HEK293 (cell line): ENCODE results near the gene SLC35F5.

ENCODE experiments used
- CTCF ChIA-PET: fragments of 350-600 bp; formaldehyde crosslinking; extraction: SDS; loops from one replicate; lab custom pipeline; 2021; ENCODE audit warnings: antibody characterized with exemption; lab: Yijun Ruan, JAX
- POLR2A ChIA-PET: fragments of 300-600 bp; formaldehyde crosslinking; extraction: SDS; loops from one replicate; lab custom pipeline; 2020; ENCODE audit warnings: antibody characterized with exemption, inconsistent platforms; lab: Yijun Ruan, JAX
- H3K27ac ChIP-seq: fragments of 200-500 bp; sonication (Bioruptor generic); 2 replicates; pipeline ENCODE4 v1.5.1; 2014; ENCODE audit warnings: low read depth, low read length, control low read depth, inconsistent platforms; ENCODE audit errors: extremely low read depth
- H3K36me3 ChIP-seq, 2 experiments: fragments of 200-500 bp in 1 of 2; sonication (Bioruptor generic) in 1 of 2; 1 replicate in 1 of 2; 2 replicates in 1 of 2; pipeline ENCODE4 v1.5.1; 2014 to 2017; ENCODE audit warnings: inconsistent platforms in 2 of 2, low read length in 2 of 2; ENCODE audit not compliant: control insufficient read depth in 2 of 2, insufficient read depth in 1 of 2
- H3K4me1 ChIP-seq: fragments of 200-500 bp; sonication (Bioruptor generic); 2 replicates; pipeline ENCODE4 v1.5.1; 2014; ENCODE audit warnings: mild to moderate bottlenecking, low read length, inconsistent platforms; ENCODE audit not compliant: control insufficient read depth, insufficient read depth
- H3K4me3 ChIP-seq: 2 replicates; pipeline ENCODE4 v1.5.1; 2011; ENCODE audit warnings: low read depth, mild to moderate bottlenecking, control low read depth, low read length, moderate library complexity
- H3K9me3 ChIP-seq: fragments of 200-500 bp; sonication (Bioruptor generic); 2 replicates; pipeline ENCODE4 v1.5.1; 2014; ENCODE audit warnings: low read depth, low read length, inconsistent platforms; ENCODE audit not compliant: control insufficient read depth, insufficient read depth
- ZBTB20 ChIP-seq: fragments of 450-650 bp; formaldehyde crosslinking; IDR thresholded peaks from 2 replicates; pipeline ENCODE4 v1.5.1; 2016; ENCODE audit warnings: missing biosample characterization, missing genetic modification characterization
- ZBTB48 ChIP-seq: fragments of 450-650 bp; formaldehyde crosslinking; IDR thresholded peaks from 2 replicates; pipeline ENCODE4 v1.5.1; 2016; ENCODE audit warnings: missing biosample characterization, missing genetic modification characterization
- ZNF132 ChIP-seq: fragments of 450-650 bp; formaldehyde crosslinking; IDR thresholded peaks from 2 replicates; pipeline ENCODE4 v1.5.1; 2017; ENCODE audit warnings: missing biosample characterization, missing genetic modification characterization, borderline replicate concordance
- ZNF174 ChIP-seq: fragments of 450-650 bp; formaldehyde crosslinking; IDR thresholded peaks from 2 replicates; pipeline ENCODE4 v1.5.0; 2017; ENCODE audit warnings: missing biosample characterization, mild to moderate bottlenecking, missing genetic modification characterization
- ZNF175 ChIP-seq: fragments of 450-650 bp; formaldehyde crosslinking; IDR thresholded peaks from 2 replicates; pipeline ENCODE4 v1.5.1; 2016; ENCODE audit warnings: missing biosample characterization, missing genetic modification characterization
- ZNF24 ChIP-seq: fragments of 450-650 bp; formaldehyde crosslinking; IDR thresholded peaks from 2 replicates; pipeline ENCODE4 v1.5.1; 2016; ENCODE audit warnings: missing biosample characterization, missing genetic modification characterization
- ZNF433 ChIP-seq: fragments of 450-650 bp; formaldehyde crosslinking; IDR thresholded peaks from 2 replicates; pipeline ENCODE4 v1.5.1; 2016; ENCODE audit warnings: missing biosample characterization, missing genetic modification characterization, low read depth
- ZNF548 ChIP-seq: fragments of 450-650 bp; formaldehyde crosslinking; IDR thresholded peaks from 2 replicates; pipeline ENCODE4 v1.5.1; 2016; ENCODE audit warnings: missing biosample characterization, missing genetic modification characterization
- ZNF549 ChIP-seq: fragments of 450-650 bp; IDR thresholded peaks from 2 replicates; pipeline ENCODE4 v1.5.1; 2018; ENCODE audit warnings: missing biosample characterization, missing genetic modification characterization, mild to moderate bottlenecking, inconsistent platforms, moderate library complexity
- ZNF561 ChIP-seq: fragments of 450-650 bp; IDR thresholded peaks from 2 replicates; pipeline ENCODE4 v1.5.1; 2018; ENCODE audit warnings: missing biosample characterization, missing genetic modification characterization, borderline replicate concordance
- ZNF792 ChIP-seq: fragments of 450-650 bp; formaldehyde crosslinking; IDR thresholded peaks from 2 replicates; pipeline ENCODE4 v1.5.1; 2016; ENCODE audit warnings: missing biosample characterization, missing genetic modification characterization
- ZNF830 ChIP-seq: fragments of 450-650 bp; IDR thresholded peaks from 2 replicates; pipeline ENCODE4 v1.5.0; 2018; ENCODE audit warnings: missing biosample characterization, missing genetic modification characterization, low read depth, mild to moderate bottlenecking, moderate library complexity
- TF ChIP-seq, protein P1 (sequence below): fragments of 450-650 bp; formaldehyde crosslinking; IDR thresholded peaks from 2 replicates; pipeline ENCODE4 v1.5.1; 2016; ENCODE audit warnings: missing biosample characterization, missing genetic modification characterization
- TF ChIP-seq, protein P2 (sequence below): fragments of 450-650 bp; formaldehyde crosslinking; IDR thresholded peaks from 2 replicates; pipeline ENCODE4 v1.5.1; 2016; ENCODE audit warnings: missing biosample characterization, missing genetic modification characterization
- TF ChIP-seq, protein P3 (sequence below): fragments of 450-650 bp; formaldehyde crosslinking; IDR thresholded peaks from 2 replicates; pipeline ENCODE4 v1.5.1; 2016; ENCODE audit warnings: missing biosample characterization, missing genetic modification characterization
- TF ChIP-seq, protein P4 (sequence below): fragments of 450-650 bp; formaldehyde crosslinking; IDR thresholded peaks from 2 replicates; pipeline ENCODE4 v1.5.0; 2017; ENCODE audit warnings: missing biosample characterization, missing genetic modification characterization, borderline replicate concordance
- TF ChIP-seq, protein P5 (sequence below): fragments of 450-650 bp; formaldehyde crosslinking; IDR thresholded peaks from 2 replicates; pipeline ENCODE4 v1.5.1; 2017; ENCODE audit warnings: missing biosample characterization, missing genetic modification characterization
- TF ChIP-seq, protein P6 (sequence below): fragments of 450-650 bp; formaldehyde crosslinking; IDR thresholded peaks from 2 replicates; pipeline ENCODE4 v1.5.1; 2016; ENCODE audit warnings: missing biosample characterization, missing genetic modification characterization

The SLC35F5 gene

DNA sequence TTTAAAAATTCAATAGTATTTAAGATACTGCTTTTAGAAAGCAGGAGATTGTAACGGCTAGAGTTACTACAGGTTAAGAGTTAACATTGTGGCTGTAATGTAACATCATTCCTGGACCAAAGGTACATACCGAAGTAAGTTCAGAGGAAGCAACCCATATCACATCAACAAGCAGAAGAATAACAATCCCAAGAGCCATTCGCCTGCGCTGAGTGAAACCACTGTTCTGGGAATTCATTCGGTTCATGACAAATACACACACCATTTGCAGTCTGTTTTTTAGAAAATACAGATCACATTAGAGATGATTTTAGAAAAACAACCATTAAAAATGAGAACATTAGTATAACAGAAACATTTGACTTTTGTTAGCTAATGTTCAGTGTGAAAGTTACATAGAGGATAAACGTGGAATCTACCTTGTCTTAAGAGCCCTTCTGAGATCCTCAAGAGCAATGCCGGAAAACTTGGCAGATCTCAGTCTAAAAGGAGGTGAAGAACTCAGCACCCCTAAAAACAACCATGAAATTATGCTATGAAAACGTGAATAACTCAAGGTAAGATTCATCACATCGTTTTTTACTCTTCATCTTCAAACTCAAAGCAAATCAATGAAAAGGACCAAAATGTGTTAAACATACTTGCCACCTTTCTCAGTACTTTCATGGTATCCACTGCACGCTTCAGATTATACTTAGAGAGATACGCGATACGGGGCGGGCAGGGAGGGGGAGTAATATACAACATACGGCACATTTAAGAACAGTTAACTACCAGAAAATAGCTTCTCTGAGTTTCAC, 1.2 kb downstream of the SLC35F5 start:
- peak overlapping the region; percentile 98 for H3K4me3 ChIP-seq
- H3K4me1 ChIP-seq, result peaks cover 3% of the 10 kb centered on the region
- ChIA-PET CTCF (interaction anchor here (1.2 kb wide), 1 partner anchor 99 kb away, joined by 3 read pairs; no protein-coding TSS in a partner anchor), POLR2A (interaction anchor here (0.9 to 2.1 kb wide), 4 partner anchors 8 to 138 kb away, joined by 3 to 19 read pairs (median 8); partner anchors contain the start of gene ACTR3)
- peaks cover 16 to 26% of the 10 kb centered on the region in 2 experiments for H3K36me3 ChIP-seq
- TF ChIP-seq ZNF548 (tag by site-specific recombination), result no peak
- no peak for TF ChIP-seq ZNF549
- TF ChIP-seq, protein P1, sequence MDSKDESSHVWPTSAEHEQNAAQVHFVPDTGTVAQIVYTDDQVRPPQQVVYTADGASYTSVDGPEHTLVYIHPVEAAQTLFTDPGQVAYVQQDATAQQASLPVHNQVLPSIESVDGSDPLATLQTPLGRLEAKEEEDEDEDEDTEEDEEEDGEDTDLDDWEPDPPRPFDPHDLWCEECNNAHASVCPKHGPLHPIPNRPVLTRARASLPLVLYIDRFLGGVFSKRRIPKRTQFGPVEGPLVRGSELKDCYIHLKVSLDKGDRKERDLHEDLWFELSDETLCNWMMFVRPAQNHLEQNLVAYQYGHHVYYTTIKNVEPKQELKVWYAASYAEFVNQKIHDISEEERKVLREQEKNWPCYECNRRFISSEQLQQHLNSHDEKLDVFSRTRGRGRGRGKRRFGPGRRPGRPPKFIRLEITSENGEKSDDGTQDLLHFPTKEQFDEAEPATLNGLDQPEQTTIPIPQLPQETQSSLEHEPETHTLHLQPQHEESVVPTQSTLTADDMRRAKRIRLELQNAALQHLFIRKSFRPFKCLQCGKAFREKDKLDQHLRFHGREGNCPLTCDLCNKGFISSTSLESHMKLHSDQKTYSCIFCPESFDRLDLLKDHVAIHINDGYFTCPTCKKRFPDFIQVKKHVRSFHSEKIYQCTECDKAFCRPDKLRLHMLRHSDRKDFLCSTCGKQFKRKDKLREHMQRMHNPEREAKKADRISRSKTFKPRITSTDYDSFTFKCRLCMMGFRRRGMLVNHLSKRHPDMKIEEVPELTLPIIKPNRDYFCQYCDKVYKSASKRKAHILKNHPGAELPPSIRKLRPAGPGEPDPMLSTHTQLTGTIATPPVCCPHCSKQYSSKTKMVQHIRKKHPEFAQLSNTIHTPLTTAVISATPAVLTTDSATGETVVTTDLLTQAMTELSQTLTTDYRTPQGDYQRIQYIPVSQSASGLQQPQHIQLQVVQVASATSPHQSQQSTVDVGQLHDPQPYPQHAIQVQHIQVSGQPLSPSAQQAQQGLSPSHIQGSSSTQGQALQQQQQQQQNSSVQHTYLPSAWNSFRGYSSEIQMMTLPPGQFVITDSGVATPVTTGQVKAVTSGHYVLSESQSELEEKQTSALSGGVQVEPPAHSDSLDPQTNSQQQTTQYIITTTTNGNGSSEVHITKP (tag by site-specific recombination), result peak; percentile 56; the same call in 1 of the 2 replicates
- no peak for TF ChIP-seq ZBTB48 (tag by site-specific recombination)
- TF ChIP-seq ZBTB20 (tag by site-specific recombination), result 0 out of 2 replicates have a peak, but pooled peaks have one; percentile 6
- TF ChIP-seq, all 188 proteins: peak for 2
- Histone ChIP-seq H3K9me3 (no peaks in the 10 kb centered on the region), H3K27ac (no peak overlapping the region)

DNA sequence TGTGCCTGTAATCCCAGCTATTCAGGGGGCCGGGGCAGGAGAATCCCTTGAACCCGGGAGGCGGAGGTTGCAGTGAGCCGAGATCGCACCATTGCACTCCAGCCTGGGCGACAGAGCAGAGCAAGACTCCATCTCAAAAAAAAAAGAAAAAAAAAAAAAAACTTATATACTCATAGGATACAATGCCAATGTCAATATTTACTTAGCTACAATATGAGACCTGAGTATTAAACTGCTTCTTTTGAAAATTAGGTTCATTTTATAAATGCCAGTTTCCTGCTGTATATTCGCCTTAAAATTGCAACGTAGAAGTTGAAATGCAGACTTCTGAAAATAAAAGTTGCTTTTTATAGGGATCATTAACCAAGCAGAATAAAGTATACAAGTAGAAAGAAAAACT, 2.3 kb downstream of the SLC35F5 start:
- H3K4me3 ChIP-seq, result no peak overlapping the region
- ChIA-PET CTCF (no interaction called here), POLR2A (interaction anchor here (0.6 kb wide), 1 partner anchor 19 kb away, joined by 5 read pairs; no protein-coding TSS in a partner anchor)
- no peak overlapping the region for H3K27ac ChIP-seq
- H3K4me1 ChIP-seq, result peaks cover 3% of the 10 kb centered on the region
- H3K36me3 ChIP-seq, result peaks cover 21 to 30% of the 10 kb centered on the region in 2 experiments
- no peaks in the 10 kb centered on the region for H3K9me3 ChIP-seq
- TF ChIP-seq, protein P2, sequence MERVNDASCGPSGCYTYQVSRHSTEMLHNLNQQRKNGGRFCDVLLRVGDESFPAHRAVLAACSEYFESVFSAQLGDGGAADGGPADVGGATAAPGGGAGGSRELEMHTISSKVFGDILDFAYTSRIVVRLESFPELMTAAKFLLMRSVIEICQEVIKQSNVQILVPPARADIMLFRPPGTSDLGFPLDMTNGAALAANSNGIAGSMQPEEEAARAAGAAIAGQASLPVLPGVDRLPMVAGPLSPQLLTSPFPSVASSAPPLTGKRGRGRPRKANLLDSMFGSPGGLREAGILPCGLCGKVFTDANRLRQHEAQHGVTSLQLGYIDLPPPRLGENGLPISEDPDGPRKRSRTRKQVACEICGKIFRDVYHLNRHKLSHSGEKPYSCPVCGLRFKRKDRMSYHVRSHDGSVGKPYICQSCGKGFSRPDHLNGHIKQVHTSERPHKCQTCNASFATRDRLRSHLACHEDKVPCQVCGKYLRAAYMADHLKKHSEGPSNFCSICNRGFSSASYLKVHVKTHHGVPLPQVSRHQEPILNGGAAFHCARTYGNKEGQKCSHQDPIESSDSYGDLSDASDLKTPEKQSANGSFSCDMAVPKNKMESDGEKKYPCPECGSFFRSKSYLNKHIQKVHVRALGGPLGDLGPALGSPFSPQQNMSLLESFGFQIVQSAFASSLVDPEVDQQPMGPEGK (tag by site-specific recombination), result no peak
- TF ChIP-seq ZNF433 (tag by site-specific recombination) (no peak), ZNF792 (no peak), ZNF132 (tag by site-specific recombination) (no peak), ZNF830 (tag by site-specific recombination) (no peak), ZNF175 (tag by site-specific recombination) (no peak), ZNF561 (no peak), ZNF24 (tag by site-specific recombination) (no peak), ZNF174 (tag by site-specific recombination) (no peak)
- TF ChIP-seq, protein P3, sequence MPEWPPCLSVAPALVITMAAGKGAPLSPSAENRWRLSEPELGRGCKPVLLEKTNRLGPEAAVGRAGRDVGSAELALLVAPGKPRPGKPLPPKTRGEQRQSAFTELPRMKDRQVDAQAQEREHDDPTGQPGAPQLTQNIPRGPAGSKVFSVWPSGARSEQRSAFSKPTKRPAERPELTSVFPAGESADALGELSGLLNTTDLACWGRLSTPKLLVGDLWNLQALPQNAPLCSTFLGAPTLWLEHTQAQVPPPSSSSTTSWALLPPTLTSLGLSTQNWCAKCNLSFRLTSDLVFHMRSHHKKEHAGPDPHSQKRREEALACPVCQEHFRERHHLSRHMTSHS, result no peak
- TF ChIP-seq, protein P4, sequence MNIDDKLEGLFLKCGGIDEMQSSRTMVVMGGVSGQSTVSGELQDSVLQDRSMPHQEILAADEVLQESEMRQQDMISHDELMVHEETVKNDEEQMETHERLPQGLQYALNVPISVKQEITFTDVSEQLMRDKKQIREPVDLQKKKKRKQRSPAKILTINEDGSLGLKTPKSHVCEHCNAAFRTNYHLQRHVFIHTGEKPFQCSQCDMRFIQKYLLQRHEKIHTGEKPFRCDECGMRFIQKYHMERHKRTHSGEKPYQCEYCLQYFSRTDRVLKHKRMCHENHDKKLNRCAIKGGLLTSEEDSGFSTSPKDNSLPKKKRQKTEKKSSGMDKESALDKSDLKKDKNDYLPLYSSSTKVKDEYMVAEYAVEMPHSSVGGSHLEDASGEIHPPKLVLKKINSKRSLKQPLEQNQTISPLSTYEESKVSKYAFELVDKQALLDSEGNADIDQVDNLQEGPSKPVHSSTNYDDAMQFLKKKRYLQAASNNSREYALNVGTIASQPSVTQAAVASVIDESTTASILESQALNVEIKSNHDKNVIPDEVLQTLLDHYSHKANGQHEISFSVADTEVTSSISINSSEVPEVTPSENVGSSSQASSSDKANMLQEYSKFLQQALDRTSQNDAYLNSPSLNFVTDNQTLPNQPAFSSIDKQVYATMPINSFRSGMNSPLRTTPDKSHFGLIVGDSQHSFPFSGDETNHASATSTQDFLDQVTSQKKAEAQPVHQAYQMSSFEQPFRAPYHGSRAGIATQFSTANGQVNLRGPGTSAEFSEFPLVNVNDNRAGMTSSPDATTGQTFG (tag by site-specific recombination), result no peak
- TF ChIP-seq, protein P5, sequence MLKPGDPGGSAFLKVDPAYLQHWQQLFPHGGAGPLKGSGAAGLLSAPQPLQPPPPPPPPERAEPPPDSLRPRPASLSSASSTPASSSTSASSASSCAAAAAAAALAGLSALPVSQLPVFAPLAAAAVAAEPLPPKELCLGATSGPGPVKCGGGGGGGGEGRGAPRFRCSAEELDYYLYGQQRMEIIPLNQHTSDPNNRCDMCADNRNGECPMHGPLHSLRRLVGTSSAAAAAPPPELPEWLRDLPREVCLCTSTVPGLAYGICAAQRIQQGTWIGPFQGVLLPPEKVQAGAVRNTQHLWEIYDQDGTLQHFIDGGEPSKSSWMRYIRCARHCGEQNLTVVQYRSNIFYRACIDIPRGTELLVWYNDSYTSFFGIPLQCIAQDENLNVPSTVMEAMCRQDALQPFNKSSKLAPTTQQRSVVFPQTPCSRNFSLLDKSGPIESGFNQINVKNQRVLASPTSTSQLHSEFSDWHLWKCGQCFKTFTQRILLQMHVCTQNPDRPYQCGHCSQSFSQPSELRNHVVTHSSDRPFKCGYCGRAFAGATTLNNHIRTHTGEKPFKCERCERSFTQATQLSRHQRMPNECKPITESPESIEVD (tag by site-specific recombination), result no peak
- TF ChIP-seq, protein P6, sequence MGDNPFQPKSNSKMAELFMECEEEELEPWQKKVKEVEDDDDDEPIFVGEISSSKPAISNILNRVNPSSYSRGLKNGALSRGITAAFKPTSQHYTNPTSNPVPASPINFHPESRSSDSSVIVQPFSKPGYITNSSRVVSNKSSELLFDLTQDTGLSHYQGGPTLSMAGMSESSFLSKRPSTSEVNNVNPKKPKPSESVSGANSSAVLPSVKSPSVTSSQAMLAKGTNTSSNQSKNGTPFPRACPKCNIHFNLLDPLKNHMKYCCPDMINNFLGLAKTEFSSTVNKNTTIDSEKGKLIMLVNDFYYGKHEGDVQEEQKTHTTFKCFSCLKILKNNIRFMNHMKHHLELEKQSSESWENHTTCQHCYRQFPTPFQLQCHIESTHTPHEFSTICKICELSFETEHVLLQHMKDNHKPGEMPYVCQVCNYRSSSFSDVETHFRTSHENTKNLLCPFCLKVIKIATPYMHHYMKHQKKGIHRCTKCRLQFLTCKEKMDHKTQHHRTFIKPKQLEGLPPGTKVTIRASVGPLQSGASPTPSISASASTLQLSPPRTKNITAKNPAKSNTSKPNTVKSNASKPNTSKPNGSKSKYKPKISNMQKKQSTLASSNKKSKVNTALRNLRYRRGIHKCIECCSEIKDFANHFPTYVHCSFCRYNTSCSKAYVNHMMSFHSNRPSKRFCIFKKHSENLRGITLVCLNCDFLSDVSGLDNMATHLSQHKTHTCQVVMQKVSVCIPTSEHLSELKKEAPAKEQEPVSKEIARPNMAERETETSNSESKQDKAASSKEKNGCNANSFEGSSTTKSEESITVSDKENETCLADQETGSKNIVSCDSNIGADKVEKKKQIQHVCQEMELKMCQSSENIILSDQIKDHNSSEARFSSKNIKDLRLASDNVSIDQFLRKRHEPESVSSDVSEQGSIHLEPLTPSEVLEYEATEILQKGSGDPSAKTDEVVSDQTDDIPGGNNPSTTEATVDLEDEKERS (tag by site-specific recombination), result no peak
